HuH-7.5 (cell line): ENCODE data around the gene FRMPD2.
"Not testable (repeated sequence)": the region's sequence is repeated elsewhere in the genome, so short reads cannot be mapped to it uniquely, and the experiment has no call there.

Experiments used
- DNase-seq: peaks from one replicate; pipeline ENCODE4 v3.0.0; 2011; ENCODE audit warnings: low spot score

Gene FRMPD2

DNA sequence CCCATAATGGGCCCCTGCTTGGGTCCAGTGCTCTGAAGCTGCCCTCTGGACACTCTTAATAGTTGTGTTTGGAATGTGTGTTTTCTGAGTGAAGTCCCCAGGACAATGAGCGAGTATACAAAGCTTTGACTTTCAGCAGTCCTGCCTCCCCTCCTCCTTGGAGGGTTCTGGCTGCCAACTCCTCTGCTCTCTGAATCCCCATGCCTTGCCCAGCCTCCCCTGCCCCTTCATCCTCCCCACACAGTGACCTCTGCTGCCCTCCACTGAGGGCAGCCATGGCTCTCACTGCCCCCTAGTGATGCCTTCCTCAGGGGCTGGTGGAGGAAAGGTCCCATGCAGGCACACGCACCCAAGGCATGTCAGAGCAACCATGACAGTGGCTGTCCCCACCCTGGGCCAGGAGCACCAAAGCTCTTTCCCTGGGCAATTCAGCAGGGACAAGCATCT is 40.9 kb downstream of the FRMPD2 start:
- DNase-seq, result no peak

DNA sequence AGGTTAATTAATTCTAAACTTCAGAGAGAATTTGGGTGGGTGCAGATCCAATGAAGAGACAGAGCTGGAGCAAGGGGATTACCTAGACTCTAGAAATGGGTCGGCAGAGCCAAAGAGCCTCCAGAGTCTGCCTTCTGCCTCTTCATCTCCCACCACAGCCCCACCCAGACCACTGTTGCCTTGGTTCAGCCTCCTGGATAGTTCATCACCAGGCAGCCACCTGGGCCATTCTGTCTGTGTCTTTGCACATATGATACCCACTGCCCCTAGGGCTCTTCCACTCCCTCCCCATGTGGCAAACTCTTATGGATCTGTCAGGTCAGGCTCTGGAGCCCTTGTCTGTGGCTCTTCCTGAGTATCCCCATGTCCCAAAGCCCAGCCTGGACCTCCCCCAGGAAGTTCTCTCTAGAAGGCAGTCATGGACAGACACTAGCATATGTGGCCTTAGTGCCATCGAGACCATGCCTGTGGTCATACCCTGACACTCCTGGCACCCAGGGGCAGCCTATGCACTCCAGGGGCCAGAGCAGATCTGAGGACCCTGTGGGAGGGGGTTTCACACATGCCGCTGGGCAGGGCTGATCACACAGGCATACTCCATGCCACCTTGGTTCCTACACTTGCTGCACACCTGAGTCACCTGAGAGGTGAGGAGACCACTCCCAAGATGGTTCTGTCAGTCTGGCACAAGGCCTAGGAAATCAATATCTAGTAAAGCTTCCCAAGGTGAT is 41.6 kb downstream of the FRMPD2 start:
- DNase-seq, result no peak

DNA sequence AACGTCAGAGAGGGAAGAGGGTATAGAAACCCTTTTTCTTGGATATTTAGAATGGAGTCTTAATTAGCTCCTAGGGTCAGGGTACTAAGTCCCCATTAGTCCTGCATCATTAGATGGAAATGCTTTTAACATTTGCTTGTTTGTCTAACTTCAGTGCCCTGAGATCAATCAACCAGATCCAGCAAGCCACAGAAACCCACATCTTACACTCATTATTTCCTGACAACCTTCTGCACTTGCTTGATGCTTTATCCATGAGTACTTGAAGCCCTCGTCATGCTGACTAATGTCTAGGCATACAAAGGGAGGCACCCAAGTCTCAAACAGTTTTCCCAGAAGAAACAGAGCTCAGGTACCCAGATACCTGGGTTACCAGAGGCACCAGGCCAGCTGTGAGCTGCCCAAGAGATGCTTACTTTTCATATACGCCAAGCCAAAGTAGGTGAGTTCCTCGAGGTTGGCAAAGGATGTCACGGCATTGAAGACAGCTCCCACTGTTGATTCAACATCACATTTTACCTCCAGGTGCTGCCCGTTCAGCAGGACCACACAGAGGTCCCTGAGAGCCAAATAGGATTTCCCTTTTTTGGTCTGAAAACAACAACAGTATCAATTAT is 42.7 kb downstream of the FRMPD2 start:
- no peak for DNase-seq

- DNase-seq, result no peak
These were observed 43.3 kb downstream of the FRMPD2 start for GRCh38 chr10:48231178-48231577.

DNA sequence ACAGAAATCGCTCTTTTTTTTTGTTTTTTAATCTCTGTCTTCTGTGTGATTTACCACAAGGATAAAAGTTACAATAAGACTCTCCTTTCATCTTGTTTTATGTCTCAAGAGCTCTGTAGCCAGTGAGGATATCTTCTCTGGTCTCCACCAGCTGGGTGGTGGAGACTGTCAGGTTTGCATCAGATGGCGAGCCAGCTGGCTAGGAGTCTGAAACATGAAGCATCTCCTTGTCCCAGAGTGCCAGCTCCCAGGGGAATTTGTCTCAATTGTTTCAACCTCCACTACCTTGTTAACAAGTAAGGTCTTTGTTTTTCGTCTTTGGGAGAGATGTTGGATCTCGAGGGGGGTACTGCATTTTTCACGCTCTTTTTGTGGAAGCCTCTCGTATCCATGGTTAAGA is 47.3 kb downstream of the FRMPD2 start:
- no peak for DNase-seq

DNA sequence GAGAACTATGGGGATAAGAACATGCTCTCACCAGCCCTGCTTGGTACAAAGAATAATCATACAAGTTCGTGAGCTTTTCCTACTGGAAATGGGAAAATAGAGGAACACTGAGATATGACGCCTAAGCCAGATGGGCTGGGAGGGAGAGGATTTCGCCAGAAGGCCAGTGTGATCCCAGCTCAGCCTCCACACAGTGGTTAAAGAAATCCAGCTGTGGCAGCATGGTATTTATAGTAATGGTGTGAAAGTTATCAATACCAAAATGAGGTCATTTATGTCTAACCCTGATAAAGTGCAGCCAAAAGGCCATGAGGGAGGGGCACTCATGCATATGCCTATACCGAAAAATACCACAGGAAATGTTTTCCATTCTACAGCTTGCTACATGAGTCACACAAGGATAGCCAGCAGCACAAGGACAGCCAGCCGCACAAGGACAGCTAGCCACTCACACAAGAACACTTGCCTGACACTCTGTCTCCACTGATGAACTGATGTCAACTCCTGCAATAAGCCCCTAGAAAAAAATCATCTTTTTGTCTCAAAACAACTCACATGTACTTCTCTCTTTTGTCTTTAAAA is 49.4 kb downstream of the FRMPD2 start:
- no peak for DNase-seq

- no peak for DNase-seq
These were observed 50.2 kb downstream of the FRMPD2 start for GRCh38 chr10:48224296-48224695.

- no peak for DNase-seq
These were observed 52.7 kb downstream of the FRMPD2 start for GRCh38 chr10:48221814-48222213.

DNA sequence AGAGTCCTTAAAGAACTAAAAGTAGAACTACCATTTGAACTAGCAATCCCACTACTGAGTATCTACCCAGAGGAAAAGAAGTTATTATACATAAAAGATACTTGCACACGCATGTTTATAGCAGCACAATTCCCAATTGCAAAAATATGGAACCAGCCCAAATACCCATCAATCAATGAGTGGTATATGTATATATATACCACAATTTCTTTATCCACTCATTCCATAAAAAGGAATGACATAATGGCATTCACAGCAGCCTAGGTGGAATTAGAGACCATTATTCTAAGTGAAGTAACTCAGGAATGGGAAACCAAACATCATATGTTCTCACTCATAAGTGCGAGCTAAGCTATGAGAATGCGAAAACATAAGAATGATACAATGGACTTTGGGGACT is 53.5 kb downstream of the FRMPD2 start:
- not testable (repeated sequence) for DNase-seq

- DNase-seq, result no peak
These were observed 55.3 kb downstream of the FRMPD2 start for GRCh38 chr10:48219194-48219593.

DNA sequence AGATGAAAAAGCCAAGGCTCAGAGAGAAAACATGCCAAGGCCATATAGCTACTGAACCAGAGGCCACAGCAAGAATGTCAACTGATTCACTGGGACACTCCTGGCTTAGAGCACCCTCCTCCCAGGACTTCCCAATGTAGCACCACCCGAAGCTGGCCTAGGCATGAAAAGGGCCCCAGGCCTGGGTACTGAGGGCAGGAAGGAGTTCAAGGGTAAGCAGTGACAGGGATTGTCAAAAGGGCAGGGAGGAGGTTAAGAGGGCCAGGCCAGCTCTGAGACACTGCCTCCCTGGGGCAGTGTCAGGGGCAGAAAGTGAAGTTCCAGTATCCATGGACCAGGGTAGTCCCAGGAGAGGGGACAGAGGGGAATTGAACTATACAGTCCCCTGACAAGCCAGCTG is 57.8 kb downstream of the FRMPD2 start:
- DNase-seq, result no peak

DNA sequence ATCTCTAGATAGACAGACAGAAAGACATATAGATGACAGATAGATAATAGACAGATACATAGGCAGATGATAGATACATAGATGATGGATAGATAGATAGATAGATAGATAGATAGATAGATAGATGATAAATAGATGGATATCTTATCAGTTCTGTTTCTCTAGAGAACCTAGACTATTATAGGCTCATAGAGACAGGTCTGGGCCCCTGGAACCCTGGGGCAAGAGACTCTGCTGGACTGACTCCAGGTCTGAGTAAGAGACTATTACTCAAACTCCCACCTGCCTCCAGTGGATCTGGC is 58.3 kb downstream of the FRMPD2 start:
- no peak for DNase-seq

DNA sequence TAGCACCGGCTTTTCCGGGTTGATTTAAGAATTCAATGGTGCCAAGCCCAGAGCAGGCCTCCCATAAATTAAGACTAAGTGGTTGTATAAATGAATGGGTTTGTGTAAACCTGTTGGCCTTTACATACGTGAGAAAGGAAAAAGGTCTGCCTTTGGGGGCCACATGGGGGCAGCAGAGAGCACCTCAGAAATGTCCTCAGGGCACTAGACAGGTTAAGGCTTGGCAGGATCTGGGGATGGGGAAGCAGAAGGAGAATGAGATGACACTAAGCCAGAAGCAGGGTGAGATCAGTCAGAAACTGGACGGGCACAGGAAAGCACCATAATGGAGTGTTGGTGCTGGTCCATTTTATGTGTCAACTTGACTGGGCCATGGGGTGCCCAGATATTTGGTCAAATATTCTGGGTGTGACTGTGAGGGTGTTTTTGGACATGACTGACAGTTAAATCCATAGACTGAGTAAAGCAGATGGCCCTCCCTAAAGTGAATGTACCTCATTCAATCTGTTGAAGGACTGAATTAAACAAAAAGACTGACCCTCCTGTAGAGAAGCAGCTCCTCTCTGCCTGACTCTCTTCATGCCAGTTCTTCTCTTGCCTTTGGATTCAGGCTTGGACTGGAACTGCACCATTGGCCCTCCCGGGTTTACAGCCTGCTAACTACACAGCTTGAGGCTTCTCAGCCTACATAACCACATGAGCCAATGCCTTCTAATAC is 58.9 kb downstream of the FRMPD2 start:
- no peak for DNase-seq

GRCh38 chr10:48214716-48215485 is 59.6 kb downstream of the FRMPD2 start:
- no peak for DNase-seq

- DNase-seq, result no peak
These were observed 61.4 kb downstream of the FRMPD2 start for GRCh38 chr10:48213047-48213446.

- DNase-seq, result no peak
These were observed 62.7 kb downstream of the FRMPD2 start for GRCh38 chr10:48211777-48212176.

DNA sequence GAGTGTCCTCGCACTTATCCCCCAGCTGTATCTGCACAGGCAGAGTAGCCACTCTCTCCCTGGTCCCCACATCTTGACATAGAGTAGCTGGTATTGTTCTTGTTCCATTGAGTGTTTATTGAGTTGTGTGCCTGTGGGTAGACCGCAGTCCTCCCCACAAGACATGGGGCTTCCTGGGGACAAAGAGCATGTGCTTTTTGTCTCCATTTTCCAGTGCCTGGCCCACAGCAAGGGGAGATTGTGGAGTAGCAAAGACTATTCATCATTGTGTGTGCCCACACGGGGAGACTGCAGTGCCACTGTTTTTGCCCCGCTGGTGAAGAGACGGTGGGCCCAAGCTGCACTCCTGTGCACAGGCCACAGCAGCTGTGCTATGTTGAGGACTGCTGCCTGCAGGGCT is 63.5 kb downstream of the FRMPD2 start:
- no peak for DNase-seq

GRCh38 chr10:48210391-48210790 is 64.1 kb downstream of the FRMPD2 start:
- no peak for DNase-seq

- DNase-seq, result no peak
These were observed 65.3 kb downstream of the FRMPD2 start for GRCh38 chr10:48209241-48209640.

DNA sequence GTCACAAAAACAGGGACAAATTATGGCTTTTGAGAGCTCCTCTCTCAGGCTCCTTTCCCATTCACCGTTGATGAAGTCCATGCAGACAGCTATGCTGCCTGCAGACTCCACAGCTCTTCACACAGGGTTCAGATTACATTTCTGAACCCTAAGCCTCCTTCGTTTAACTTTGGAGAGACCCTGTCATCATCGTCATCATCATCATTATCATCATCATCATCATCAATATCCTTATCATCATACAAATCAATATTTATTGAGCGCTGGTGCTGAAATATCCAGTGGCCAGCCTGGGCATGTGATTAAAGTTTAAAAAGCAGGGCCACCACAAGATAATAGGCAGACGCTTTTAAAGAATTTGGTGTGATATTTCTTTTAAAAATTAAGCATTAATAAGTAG is 66.6 kb downstream of the FRMPD2 start:
- no peak for DNase-seq

- no peak for DNase-seq
These were observed 67.8 kb downstream of the FRMPD2 start for GRCh38 chr10:48206482-48207250.

DNA sequence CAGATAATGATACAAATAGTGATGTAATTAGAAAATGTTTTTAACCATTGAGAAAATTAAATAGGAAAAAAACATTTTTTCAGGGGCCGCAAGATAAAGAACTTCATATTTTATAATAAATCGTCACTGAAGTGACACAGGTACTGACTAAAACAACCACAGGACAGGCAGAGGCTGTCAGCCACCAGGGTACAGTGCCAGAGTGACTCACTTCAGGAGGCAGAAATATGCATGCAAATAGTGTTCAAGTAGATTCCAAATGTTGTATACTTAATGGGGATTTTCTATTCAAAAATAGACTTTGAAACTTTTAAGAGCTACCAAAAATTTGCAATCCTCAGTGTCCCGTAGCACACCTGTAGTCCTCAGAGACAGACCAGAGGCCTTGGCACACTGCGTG is 68.6 kb downstream of the FRMPD2 start:
- DNase-seq, result no peak
